Astrocyte (in vitro differentiated cells and primary cell): ENCODE data around the gene CAT.

ENCODE experiments used
- CTCF ChIP-seq: IDR thresholded peaks from 2 replicates; pipeline ENCODE4 v1.5.1; 2011; ENCODE audit warnings: low read depth, mild to moderate bottlenecking, inconsistent platforms, low read length, moderate library complexity; ENCODE audit not compliant: insufficient read depth
- EZH2 ChIP-seq: IDR thresholded peaks from 2 replicates; pipeline ENCODE4 v1.6.1; 2012; ENCODE audit warnings: mild to moderate bottlenecking, low read length, inconsistent platforms; ENCODE audit not compliant: insufficient read depth

DNA sequence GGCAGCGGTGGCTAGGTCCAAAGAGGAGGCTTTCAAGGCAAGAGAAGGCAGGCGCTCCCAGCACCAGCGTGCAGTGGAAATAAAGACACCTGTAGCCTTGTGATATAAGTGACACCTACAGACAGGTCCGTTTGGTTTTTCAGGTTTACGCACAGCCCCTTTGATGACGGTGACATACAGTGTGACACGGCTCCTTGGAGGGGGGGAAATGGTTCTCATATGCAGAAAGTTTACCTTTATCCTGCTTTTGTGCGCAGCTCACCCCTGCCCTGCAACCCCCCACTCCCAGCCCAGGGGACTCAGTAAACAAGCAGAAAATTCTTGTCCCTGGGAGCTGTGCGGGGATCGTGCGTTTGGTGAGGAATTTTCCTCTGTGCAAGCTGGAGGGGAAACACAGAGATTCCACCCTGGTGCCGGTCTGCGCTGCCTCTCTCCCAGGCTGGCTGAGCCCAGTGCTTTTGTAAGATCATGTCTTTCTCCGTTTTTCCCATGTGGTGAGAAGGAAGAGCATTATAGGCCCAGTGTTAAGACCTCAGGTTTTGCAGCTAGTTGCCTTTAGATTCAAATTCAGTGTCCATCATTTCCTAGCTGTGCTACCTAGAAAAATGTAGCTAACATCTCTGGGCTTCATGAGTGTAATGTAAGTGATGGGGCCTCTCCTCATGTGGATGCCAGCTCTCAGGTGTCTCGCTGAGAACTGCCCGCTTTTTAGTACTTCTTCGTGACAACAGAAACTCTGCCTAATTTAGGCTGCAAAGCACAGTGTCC is 75.1 kb downstream of the CAT start, which contains the start of gene ELF5:
- TF ChIP-seq CTCF (no peak), EZH2 (no peak)
